Measurements from ENCODE around the gene SP100. TPM values are rescaled to one million over a fixed set of nuclear protein-coding genes. Genes with fewer than 3 reads are reported as not detected.

The SP100 gene
- total and polyA plus RNA-seq, 2 of the 8 experiments (the other 6 are each of a cell fraction or from before 2014, with no cell fraction given), result 0.06 to 1.1 TPM

DNA sequence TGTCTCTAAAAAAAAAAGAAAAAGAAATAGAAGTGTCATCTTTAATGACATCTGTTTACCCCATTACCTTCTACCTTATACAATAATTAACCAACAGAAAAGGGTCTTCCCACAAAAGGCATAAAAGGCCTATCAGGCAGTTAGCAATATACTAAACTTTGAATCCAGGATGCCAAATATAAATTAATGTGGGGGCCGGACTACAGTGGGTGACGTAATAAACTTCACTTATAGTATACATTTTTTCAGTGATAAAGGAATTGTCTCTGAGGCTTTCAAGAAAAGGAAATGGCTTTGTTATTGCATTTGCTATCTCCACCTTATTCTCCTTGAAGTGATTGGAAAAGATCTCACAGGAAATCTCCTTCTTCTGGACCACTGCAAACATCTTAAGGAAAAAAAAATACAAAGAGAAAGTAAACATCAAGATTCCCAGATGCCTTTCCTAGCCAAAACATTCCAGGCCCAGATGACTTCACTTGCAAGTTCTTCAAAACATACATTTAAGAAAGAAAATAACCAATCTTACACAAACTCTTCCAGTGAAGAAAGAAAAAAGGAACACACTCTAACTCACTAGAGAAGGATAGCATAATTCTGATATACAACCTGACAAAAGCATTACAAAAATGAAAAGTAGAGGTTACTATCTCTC is 170.5 kb downstream of the SP100 start:
- H4K20me1 ChIP-seq (replicated peaks in 1 of 2; ENCODE audit: control insufficient read depth in 1 of 2, insufficient read depth in 2 of 2, low read length in 2 of 2), result no peaks in the 10 kb centered on the region
- no peak overlapping the region for H2BK12ac ChIP-seq (ENCODE audit: low read depth, low read length)
- H2AK5ac ChIP-seq (ENCODE audit: low read depth, low read length), result no peak overlapping the region
- WGBS, 2 experiments (ENCODE audit: extremely low coverage in 1 of 2, insufficient coverage in 1 of 2, insufficient read length in 1 of 2, insufficient replicate concordance in 2 of 2, low coverage in 1 of 2, low lambda C conversion rate in 2 of 2, missing lambda C conversion rate in 1 of 2), result 71% methylated on average over 2 of the region's 2 CpGs; no CpG with 5 or more reads in 1 of the 2 experiments
- no peak overlapping the region for H3K56ac ChIP-seq (replicated peaks; ENCODE audit: insufficient read length, low read depth, low read length)
- H2AFZ ChIP-seq (ENCODE audit: low read length), result no peak overlapping the region
- no peak overlapping the region for H3K4ac ChIP-seq (replicated peaks; ENCODE audit: insufficient read length, low read depth, low read length)
- H3K27ac ChIP-seq (ENCODE audit: low read depth, low read length), result no peak overlapping the region
- H3K79me1 ChIP-seq (ENCODE audit: low read depth, low read length), result no peaks in the 10 kb centered on the region
- H4K91ac ChIP-seq (replicated peaks; ENCODE audit: insufficient read length, low read length), result no peak overlapping the region
- H3K4me3 ChIP-seq (ENCODE audit: extremely low read depth in 1 of 4, insufficient read depth in 2 of 4, low read depth in 3 of 4, low read length in 4 of 4), result no peak overlapping the region
- no peak overlapping the region for H2BK15ac ChIP-seq (ENCODE audit: low read length)
- no peak overlapping the region for H3K9ac ChIP-seq (replicated peaks in 1 of 4; ENCODE audit: extremely low read depth in 1 of 4, low read depth in 3 of 4, low read length in 3 of 4)
- no peak for TF ChIP-seq TAF1 (IDR thresholded peaks at IDR 0.05; ENCODE audit: low read depth, low read length)
- CTCF ChIA-PET (ENCODE audit: partially characterized antibody), result no interaction called here
- no peaks in the 10 kb centered on the region for H3K79me2 ChIP-seq (ENCODE audit: control insufficient read depth in 1 of 2, insufficient read depth in 2 of 2, low read length in 2 of 2)
- DNase-seq (ENCODE audit: low read depth in 1 of 2, low spot score in 2 of 2) (no peak), FAIRE-seq (no peak)
- H2BK120ac ChIP-seq (replicated peaks; ENCODE audit: low read depth, low read length), result no peak overlapping the region
- H3K14ac ChIP-seq (ENCODE audit: insufficient read length), result no peak overlapping the region
- no peak overlapping the region for H3K4me2 ChIP-seq (ENCODE audit: insufficient read depth in 1 of 2, low read depth in 2 of 2, low read length in 2 of 2)
- H3K9me3 ChIP-seq (ENCODE audit: insufficient read depth in 2 of 2, low read depth in 1 of 2, low read length in 1 of 2), result no peaks in the 10 kb centered on the region
- POLR2A ChIA-PET (ENCODE audit: partially characterized antibody), result no interaction called here
- H2BK5ac ChIP-seq (ENCODE audit: low read depth, low read length), result no peak overlapping the region
- H3K27me3 ChIP-seq (replicated peaks in 1 of 4; ENCODE audit: control insufficient read depth in 3 of 4, extremely low read depth in 1 of 4, insufficient read depth in 3 of 4, low read length in 3 of 4), result no peaks in the 10 kb centered on the region
- no peak overlapping the region for H2BK20ac ChIP-seq (ENCODE audit: low read length)
- H3K18ac ChIP-seq (ENCODE audit: extremely low read depth, low read length), result no peak overlapping the region
- no peaks in the 10 kb centered on the region for H3K23me2 ChIP-seq (ENCODE audit: low read depth, low read length)
- H4K8ac ChIP-seq (ENCODE audit: extremely low read depth, insufficient read depth, low read length), result no peak overlapping the region
- H4K5ac ChIP-seq (ENCODE audit: insufficient read length, low read depth, low read length), result no peak overlapping the region
- no peaks in the 10 kb centered on the region for H3K36me3 ChIP-seq (ENCODE audit: control insufficient read depth in 2 of 4, insufficient read depth in 4 of 4, low read length in 3 of 4)
- no peak overlapping the region for H3K23ac ChIP-seq (ENCODE audit: insufficient read length)
- no peaks in the 10 kb centered on the region for H3K4me1 ChIP-seq (replicated peaks in 1 of 4; ENCODE audit: control insufficient read depth in 3 of 4, insufficient read depth in 4 of 4, low read length in 3 of 4)
